SJCRH30 (cell line): ENCODE results near the gene GIN1. TPM values are rescaled to one million over a fixed set of nuclear protein-coding genes. Genes with fewer than 3 reads are reported as not detected.

Experiments
- DNase-seq, 2 experiments: peaks; one replicate each; pipeline ENCODE4 v3.0.0-alpha.2; 2015 to 2020
- H3K27ac ChIP-seq: fragments of 250-450 bp; sonication (Bioruptor Pico); 2 replicates; pipeline ENCODE4 v1.5.1; 2020; ENCODE audit warnings: mild to moderate bottlenecking, moderate library complexity
- H3K27me3 ChIP-seq: fragments of 250-450 bp; sonication (Bioruptor Pico); 2 replicates; pipeline ENCODE4 v1.5.1; 2020; ENCODE audit warnings: mild to moderate bottlenecking, moderate library complexity
- H3K36me3 ChIP-seq: fragments of 250-450 bp; sonication (Bioruptor Pico); 2 replicates; pipeline ENCODE4 v1.5.1; 2020; ENCODE audit warnings: mild to moderate bottlenecking, moderate library complexity
- H3K4me1 ChIP-seq: fragments of 250-450 bp; sonication (Bioruptor Pico); 2 replicates; pipeline ENCODE4 v1.5.1; 2020; ENCODE audit warnings: mild to moderate bottlenecking, moderate library complexity
- H3K4me3 ChIP-seq: fragments of 250-450 bp; sonication (Bioruptor Pico); 2 replicates; pipeline ENCODE4 v1.5.1; 2020; ENCODE audit warnings: mild to moderate bottlenecking, moderate library complexity
- H3K9me3 ChIP-seq: fragments of 250-450 bp; sonication (Bioruptor Pico); replicated peaks from 2 replicates; pipeline ENCODE4 v1.5.1; 2020; ENCODE audit warnings: mild to moderate bottlenecking, moderate library complexity
- total RNA-seq: library from RNA; depleted of rRNA; stranded (reverse); fragments of >200 nt; shearing (Covaris generic); gene quantifications from 2 replicates; pipeline ENCODE4 v1.2.3, GENCODE V29; 2014; rRNA removed

GIN1 gene
- total RNA-seq, 1 experiment from 2014 or later = 11.2 TPM

- Histone ChIP-seq H3K36me3 (0 out of 2 replicates have a peak, but pooled peaks cover 4% of the 10 kb centered on the region), H3K4me3 (no peak overlapping the region), H3K4me1 (no peaks in the 10 kb centered on the region; the same call in 1 of the 2 replicates), H3K27ac (no peak overlapping the region), H3K9me3 (no peaks in the 10 kb centered on the region), H3K27me3 (no peaks in the 10 kb centered on the region)
- no peak for DNase-seq
Observed at GRCh38 chr5:103036601-103037000, 83.3 kb downstream of the GIN1 start.

Other genes with a start within 250 kb of the GIN1 start
- 48.6 and 53.5 TPM in 2 replicates for gene PPIP5K2, start 163 bp upstream of the GIN1 start, total RNA-seq
- gene MACIR, start 138.6 kb upstream of the GIN1 start, total RNA-seq = 17.2 and 19.1 TPM in 2 replicates